HG03378 (cell line): ENCODE results near the gene PRPF38B.
"Not testable (repeated sequence)": the region's sequence is repeated elsewhere in the genome, so short reads cannot be mapped to it uniquely, and the experiment has no call there.

Experiments
- ATAC-seq: cut with Tn5 transposase; IDR thresholded peaks from one replicate; pipeline ENCODE4 v1.9.1; 2021; ENCODE audit warnings: mild to moderate bottlenecking, moderate library complexity; ENCODE audit not compliant: unreplicated experiment

Gene PRPF38B, protein sequence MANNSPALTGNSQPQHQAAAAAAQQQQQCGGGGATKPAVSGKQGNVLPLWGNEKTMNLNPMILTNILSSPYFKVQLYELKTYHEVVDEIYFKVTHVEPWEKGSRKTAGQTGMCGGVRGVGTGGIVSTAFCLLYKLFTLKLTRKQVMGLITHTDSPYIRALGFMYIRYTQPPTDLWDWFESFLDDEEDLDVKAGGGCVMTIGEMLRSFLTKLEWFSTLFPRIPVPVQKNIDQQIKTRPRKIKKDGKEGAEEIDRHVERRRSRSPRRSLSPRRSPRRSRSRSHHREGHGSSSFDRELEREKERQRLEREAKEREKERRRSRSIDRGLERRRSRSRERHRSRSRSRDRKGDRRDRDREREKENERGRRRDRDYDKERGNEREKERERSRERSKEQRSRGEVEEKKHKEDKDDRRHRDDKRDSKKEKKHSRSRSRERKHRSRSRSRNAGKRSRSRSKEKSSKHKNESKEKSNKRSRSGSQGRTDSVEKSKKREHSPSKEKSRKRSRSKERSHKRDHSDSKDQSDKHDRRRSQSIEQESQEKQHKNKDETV

DNA sequence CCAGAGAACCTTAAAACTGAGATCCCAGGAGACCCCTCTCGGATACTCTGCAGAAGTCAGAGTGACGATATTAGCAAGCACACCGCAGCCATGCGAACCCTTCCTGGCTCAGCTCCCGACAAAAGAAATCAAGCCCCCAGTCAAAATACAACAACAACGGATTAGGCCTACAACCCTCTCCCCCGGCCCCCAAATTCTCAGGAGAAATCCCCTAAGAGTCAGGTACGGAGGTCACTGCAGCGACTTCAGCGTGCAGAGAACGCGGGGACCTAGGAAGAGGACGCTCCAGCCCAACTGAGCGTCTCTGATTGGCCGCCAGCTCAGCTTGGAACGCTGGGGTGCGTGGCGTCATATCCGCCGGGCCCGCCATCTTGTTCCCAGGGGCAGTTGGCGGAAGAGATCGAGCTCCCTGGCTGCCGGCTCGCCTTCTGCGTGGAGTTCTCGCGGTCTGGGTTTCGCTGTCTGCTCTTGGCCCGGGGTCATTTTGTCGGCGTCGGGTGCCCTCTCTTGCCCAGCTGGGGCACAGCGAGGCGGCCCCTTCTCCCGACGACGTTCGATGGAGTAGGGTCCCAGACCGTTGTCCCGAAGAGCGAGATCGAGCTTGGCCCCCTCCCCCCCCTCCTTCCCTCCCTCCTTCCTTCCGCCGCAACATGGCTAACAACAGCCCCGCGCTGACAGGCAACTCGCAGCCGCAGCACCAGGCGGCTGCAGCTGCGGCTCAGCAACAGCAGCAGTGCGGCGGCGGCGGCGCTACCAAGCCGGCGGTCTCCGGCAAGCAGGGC, at the start of gene PRPF38B:
Gene PRPF38B (plus strand): TSS at position 369 of the 782 bp plus-strand sequence. CDS start 282 bp downstream, at position 651.
- peak; percentile 87 for ATAC-seq

DNA sequence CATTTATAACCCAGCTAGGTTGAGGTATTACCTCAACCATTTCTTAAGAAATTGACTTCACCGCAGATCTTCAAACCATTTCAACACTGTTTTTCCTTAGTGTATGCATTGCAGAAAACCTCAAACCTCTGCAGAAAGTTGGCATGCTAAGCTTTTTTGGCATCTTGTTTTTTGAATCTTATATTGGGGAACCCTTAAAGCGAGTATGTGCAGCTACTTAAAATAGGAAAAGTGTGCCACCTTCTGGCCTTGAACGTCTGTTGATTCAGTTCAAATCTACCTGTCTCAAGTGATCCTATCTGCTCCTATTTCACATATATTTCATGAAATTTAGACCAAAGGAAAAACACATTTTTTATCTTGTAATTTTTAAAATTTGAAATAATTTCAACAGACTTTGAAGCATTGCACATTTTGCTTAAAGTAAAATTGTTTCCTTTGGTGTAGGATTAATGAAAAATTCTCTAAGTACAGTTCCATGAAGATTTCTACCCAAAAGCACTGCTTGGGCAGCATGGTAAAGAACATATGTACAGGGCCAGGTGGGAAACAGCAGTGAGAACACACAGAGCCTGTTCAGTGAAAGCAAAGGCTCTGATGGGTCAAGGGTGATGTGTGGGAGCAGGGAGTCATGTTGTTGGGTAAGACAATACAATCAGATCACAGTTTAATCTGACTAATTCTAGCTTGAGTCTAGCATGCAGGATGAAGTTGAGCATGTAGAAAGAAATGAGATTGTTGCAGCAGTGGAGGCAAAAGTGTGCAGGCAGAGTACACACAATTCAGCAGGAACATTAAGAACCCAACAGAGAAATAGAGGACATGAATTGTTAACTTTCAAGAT, 48.4 kb upstream of the PRPF38B start:
- ATAC-seq: peak; percentile 68

DNA sequence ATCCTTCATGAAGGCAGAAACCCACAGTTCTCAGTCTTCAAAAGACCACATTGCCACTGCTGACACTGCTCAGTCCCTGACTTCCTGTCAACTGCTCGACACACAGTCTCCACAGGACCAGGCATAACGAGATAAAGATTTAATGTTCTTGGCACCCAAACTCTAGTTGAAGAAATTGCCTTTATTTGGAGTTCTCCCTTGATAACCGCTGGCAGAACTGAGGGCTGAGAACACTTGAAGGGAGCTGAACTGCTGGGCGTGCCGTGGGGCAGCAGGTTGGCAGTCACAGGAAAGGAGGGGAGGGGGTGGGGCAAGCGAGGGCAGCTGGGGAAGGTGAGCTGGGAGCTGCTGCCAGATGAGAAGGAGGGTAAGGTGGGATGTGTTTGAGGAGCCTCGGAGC, 47.1 kb upstream of the PRPF38B start:
- ATAC-seq: no peak

DNA sequence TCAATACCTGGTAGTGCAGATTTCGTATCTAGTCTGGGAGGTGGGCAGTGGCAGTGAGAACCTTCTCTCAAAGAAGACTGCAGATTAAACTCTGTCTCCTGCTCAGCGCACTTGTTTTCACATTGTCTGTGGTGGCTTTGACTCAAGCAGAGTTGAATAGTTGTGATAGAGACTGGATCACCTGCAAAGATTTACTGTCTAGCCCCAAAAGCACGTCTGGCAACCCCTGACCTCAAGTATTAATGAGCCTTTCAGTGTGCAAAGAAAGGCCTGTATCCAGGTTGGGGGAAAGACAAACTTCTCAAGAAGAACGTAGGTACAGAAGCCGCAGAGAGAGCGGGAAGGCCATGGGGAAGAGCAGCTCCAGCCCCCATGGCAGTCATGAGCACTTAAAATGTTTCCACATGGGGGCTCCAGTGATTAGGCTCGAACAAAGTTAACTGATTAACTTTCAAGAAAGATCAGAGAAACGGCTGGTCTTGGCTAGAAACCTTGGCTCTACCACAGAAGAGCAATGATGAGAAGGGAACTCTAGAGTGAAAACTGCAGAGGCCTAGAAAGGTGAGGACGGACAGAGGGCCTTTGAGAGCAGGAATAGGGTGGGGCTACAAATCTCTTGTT, 46.4 kb upstream of the PRPF38B start:
- no peak for ATAC-seq

DNA sequence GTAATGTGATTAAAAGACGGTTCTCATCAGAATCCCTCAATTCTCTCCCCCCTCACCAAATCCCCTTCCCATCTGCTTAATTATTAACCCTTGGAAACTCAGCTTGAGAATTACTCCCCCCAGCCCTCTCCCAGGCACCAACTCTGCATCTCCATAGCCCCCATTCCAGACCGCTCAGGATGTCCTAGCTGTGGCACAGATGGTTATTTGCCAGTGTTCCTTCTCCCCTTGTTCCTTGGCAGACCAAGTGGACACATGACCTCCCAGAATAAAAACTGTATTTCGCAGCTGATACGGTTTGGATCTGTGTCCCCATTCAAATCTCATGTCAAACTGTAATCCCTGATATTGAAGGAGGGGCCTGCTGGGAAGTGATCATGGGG, 45.9 kb upstream of the PRPF38B start:
- ATAC-seq: no peak

DNA sequence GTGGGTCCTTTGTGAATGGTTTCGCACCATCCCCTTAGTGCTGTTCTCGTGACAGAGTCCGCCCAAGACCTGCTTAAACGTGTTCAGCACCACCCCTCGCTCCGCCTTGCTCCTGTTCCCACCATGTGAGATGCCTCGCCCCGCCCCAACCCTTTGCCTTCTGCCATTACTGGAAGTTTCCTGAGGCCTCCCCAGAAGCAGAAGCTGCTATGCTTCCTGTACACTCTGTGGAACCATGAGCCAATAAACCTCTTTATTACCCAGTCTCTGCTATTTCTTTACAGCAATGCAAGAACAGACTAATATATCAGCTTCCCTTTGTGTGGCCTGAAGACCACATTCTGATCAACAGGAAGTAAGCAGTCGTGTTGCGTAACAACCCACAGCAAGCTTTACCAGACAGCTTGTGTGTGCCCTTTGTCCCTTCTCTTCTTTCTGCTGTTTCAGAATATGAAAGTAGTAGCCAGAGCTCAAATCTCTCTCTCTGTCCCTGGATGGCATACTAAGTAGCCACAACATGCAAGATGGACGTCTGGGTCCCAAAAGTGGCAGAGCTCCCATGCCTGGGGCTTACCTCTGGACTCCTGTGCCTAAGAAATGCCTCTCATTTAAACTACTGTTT, 45.4 kb upstream of the PRPF38B start:
- peak; percentile 60 for ATAC-seq

DNA sequence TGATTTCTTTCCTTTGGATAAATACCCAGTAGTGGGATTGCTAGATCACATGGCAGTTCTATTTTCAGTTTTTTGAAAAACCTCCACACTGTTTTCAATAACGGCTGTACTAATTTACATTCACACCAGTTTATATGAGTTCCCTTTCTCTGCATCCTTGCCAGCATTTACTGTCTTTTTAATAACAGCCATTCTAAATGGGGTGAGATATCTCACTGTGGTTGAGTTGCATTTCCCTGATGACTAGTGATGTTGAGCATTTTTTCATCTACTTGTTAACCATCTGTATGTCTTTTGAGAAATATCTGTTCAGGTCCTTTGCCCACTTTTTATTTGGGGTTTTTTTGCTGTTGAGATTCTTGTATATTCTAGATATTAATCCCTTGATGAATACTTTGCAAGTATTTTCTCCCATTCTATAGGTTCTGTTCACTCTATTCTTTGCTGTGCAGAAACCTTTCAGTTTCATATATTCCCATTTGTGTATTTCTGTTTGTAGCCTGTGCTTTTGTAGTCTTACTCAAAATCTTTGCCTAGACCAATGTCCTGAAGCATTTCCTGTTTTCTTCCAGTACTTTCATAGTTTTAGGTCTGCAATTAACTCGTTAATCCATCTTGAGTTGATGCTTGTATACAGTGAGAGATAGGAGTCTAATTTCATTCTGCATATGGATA, 38.5 kb upstream of the PRPF38B start:
- no peak for ATAC-seq

DNA sequence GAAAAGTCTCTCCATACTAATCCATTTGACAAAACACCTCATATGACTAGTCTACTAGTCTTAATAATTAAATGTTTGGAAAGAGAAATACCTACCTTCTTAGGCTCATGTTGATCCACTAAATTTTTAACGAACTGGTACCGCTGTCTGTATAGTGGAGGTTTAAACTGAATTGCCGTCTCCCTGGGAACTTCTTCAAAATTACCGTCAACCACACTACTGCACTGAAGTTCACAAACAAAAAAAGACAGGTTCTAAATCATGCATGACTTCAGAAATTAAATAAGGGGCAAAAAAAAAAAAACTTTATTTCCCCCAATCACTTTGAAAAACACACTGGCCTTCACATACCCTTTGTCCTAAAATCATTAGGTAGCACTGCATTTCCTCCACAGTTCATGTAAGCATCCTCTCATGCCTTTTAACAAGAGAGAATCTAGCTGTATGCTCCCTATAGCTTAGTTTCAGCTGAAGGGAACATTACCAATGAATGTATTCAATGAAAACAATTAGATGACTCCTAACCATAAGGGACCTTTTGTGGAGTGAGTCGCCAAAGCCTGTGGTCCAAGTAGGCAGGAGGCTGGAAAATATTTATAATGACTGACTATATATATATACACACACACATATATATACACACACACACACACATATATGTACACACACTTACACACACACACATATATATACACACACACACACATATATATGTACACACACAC, 34.6 kb upstream of the PRPF38B start:
- ATAC-seq: no peak

DNA sequence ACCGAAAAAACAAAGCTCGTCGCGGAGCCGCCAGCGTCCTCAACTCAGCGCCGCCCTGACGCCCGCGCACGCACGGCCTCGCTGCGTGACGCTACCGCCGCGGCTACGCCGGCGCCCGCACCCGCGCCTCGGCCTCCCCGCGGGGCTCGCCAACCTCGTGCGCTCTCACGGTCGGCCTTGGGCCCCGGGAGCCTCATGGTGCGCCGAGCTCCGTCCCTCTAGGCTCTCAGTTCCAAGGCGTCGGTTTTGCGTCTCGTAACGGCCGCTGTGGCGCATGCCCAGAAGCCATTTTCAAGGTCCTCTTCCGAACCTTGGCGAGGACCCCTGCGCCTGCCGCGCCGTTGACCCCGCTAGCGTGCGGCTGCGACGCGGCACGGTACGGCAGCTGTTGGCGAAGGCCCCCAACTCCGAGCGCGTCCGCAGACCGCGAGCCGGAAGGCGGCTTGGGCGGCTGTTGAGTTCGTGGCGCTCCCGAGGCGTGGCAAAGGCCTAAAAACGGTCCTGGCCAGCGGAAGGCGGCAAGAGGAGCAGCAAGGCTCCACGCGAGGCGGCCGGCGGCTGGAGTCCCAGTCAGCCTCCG, 31.0 kb upstream of the PRPF38B start, which contains the start of gene HENMT1:
Gene HENMT1 (minus strand): TSS at position 64 of the 580 bp plus-strand sequence. CDS start 1,209 bp downstream, outside the sequence.
- ATAC-seq: peak; percentile 83

DNA sequence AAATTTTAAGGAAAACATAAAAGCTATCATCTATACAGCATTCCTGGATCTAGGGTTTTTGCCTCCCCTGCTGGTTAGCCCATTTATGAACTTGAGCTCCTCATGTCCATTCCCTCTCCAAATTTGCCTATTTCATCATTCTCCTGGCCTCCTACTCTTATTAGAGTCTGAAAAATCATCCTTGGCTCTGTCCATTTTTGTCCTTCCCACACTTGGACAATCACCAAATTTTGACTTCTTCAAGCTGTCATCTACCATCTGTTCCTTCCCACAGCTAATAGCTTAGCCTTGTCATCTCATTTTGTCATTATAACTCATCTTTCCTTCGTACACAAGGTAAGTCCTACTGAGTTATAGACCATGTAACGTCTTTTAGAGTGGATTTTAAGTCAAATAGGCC, 29.0 kb upstream of the PRPF38B start:
- ATAC-seq: no peak

DNA sequence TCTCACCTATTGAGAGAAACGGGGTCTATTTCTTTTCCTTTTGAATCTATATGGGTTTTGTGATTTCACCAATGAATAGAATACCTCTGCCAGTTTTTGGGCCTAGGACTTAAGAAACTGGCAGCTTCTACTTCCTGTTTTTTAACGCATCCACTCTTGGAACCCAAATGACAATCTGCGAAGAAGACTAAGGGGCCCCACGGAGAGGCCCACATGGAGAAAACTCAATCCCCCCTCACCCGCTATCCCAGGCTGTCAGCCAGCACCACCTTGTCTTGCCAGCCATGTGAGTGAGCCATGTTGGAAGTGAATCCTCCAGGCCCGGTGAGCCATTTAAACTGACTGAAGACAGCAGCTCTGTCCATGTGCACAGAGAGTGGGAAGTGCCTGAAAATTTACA, 27.6 kb upstream of the PRPF38B start:
- ATAC-seq: no peak

DNA sequence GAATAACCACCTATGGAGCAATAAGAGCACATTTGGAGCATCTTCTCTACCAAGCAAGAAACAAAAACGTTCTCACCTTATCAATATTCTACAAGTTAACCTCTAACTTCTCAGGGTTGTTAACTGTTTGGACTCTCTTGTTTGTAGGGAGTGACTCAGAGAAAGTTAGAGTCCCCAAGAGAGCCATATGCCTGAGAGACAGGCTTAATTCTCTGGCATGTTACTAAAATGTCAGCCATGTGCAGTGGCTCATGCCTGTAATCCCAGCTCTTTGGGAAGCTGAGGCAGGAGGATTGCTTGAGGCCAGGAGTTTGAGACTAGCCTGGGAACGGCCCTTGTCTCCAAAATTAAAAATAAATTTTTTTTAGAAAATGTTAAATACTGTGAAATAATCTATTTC, 27.0 kb upstream of the PRPF38B start:
- ATAC-seq: no peak

DNA sequence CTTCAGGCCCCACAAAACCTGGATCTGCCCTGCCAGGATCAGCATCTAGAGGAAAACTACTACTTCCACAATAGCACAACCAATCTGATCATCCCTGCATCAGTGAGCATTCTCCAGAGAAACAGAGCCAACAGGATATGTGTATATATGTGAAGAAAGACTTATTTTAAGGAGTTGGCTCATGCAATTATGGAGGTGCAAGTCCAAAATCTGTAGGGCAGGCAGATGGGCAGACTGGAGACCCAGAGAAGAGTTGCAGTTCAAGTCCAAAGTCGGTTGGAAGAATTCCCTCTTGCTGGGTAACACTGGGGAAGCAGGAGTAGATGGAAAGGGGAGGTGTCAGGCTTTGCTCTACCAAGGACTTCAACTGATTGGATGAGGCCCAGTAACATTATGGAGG, 26.3 kb upstream of the PRPF38B start:
- ATAC-seq: no peak

DNA sequence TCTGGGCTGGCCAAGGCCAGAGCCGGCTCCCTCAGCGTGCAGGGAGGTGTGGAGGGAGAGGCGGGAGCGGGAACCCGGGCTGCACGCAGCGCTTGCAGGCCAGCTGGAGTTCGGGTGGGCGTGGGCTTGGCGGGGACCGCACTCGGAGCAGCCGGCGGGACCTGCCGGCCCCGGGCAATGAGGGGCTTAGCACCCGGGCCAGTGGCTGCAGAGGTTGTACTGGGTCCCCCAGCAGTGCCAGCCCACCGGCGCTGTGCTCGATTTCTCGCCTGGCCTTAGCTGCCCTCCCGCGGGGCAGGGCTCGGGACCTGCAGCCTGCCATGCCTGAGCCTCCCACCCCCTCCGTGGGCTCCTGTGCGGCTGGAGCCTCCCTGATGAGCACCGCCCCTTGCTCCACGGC, 24.7 kb upstream of the PRPF38B start:
- ATAC-seq: not testable (repeated sequence)

DNA sequence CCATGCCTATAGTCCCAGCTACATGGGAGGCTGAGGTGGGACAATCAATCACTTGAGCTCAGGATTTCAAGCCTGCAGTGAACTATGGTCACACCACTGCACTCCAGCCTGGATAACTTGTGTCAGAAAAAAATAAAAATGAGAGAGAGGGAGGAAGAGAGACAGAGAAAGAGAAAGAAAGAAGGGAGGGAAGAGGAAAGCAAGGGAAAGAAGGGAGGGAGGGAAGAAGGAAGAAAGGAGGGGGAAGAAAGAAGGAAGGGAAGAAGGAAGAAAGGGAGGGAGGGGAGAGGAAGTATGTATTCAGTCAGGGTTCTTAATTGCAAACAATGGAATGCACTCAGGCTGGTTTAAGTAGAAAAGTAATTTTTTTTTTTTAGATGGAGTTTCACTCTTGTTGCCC, 23.3 kb upstream of the PRPF38B start:
- no peak for ATAC-seq

DNA sequence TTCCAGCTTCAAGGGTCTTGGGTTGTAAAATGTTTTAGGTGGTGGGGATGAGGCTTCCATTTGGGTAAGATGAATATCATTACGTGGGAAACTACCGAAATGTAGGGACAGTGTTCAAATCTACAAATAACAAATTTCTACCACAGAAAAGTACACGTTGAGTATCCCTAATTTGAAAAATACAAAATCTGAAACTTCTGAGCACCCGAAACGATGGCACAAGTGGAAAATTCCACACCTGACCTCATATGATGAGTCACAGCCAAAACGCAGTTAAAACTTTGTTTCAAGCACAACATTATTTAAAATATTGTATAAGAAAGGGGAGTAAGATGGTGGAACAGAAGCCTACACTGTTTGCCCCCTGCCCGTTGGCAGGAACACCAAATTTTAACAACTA, 22.4 kb upstream of the PRPF38B start:
- no peak for ATAC-seq

DNA sequence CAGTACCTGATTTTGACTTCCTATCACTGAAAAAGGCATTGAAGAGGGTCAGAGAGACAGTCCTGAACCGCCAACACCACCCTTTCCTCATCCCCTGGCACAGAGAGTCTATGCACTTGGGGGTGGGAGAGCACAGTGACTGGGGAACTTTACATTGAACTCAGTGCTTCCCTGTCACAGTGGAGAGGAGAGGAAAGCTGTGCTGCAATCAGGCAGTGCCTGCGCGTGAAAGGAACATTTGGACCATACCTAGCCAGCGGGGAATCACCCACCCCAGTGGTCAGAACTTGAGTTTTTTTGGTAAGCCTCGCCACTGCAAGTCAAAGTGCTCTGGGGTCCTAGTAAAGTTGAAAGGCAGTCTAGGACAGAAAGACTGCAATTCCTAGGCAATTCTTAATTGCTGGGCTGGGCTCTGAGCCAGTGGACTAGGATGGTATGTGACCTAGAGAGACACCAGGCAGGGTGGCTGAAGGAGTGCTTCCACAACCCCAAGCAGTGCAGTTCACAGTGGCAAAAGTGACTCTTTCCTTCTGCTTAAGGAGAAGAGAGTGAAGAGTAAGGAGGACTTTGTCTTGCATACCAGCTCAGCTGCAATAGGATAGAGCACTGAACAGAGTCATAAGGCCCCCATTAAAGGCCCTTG, 21.9 kb upstream of the PRPF38B start:
- ATAC-seq: no peak

DNA sequence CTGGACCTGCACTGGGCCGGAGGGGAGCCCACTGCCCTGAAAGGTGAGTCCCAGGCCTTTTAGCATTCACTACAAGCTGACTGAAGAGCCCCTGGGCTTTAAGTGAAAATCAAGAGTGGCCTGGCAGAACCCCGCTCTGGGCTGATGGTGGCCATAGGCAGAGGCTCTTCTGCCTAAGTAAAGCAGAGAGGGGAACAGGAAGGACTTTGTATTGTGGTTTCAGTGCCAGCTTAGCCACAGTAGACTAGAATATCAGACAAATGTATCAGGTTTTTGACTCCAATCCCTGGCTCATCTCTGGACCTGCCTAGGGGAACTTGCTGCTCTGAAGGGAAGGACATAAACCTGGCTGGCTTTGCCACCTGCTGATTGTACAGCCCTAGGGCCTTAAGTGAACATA, 21.0 kb upstream of the PRPF38B start:
- ATAC-seq: no peak
